A549 (cell line): ENCODE data around the gene NPRL2. TPM values are rescaled to one million over a fixed set of nuclear protein-coding genes. Genes with fewer than 3 reads are reported as not detected.

Source experiments
- ATAC-seq, 2 experiments: fragments of 200-7000 bp in 1 of 2; fragments of >200 bp in 1 of 2; cut with Nextera tagmentation in 1 of 2; cut with Tn5 transposase in 1 of 2; 3 replicates each; pipeline versions ENCODE4 v1.8.0 to v1.9.1; 2018 to 2020; ENCODE audit warnings: mild to moderate bottlenecking in 1 of 2, moderate library complexity in 1 of 2
- CTCF ChIA-PET: fragments of 300-600 bp; sonication (Branson Sonifier 250); formaldehyde crosslinking; extraction: SDS; loops from one replicate; lab custom pipeline; 2021; ENCODE audit warnings: antibody characterized with exemption, inconsistent platforms; lab: Yijun Ruan, JAX
- POLR2A ChIA-PET: fragments of 350-600 bp; formaldehyde crosslinking; extraction: SDS; loops from one replicate; lab custom pipeline; 2021; ENCODE audit warnings: antibody characterized with exemption, inconsistent platforms; lab: Yijun Ruan, JAX
- DNase-seq, 2 experiments: peaks; one replicate each; pipeline versions ENCODE4 v3.0.0 to v3.0.0-alpha.2; 2011 to 2016; ENCODE audit warnings: low read depth in 1 of 2, low spot score in 1 of 2
- FAIRE-seq: peaks from 2 replicates; lab custom pipeline; 2011; peaks lifted over from hg19 to GRCh38; lab: Jason Lieb, UNC
- H3K27ac ChIP-seq, 2 experiments: fragments of >200 bp; sonication (Bioruptor Twin); formaldehyde crosslinking; 3 replicates each; pipeline ENCODE4 v1.5.1; 2016 to 2017
- H3K4me1 ChIP-seq: fragments of >200 bp; sonication (Bioruptor Twin); formaldehyde crosslinking; 3 replicates; pipeline ENCODE4 v1.6.1; 2016
- H3K4me2 ChIP-seq: fragments of >200 bp; sonication (Bioruptor Twin); formaldehyde crosslinking; 3 replicates; pipeline ENCODE4 v1.6.1; 2016
- H3K4me3 ChIP-seq: fragments of >200 bp; sonication (Bioruptor Twin); formaldehyde crosslinking; 3 replicates; pipeline ENCODE4 v1.5.1; 2016
- H3K9me3 ChIP-seq: fragments of >200 bp; sonication (Bioruptor Twin); formaldehyde crosslinking; 3 replicates; pipeline ENCODE4 v1.6.1; 2016
- ATOH8 ChIP-seq: fragments of 250-450 bp; sonication (Bioruptor Pico); IDR thresholded peaks from 2 replicates; pipeline ENCODE4 v1.5.0; 2020; ENCODE audit warnings: low read depth, mild to moderate bottlenecking, moderate library complexity
- CBX8 ChIP-seq: fragments of 200-600 bp; sonication (generic); IDR thresholded peaks from 2 replicates; pipeline ENCODE4 v1.6.1; 2016
- CHD4 ChIP-seq: fragments of 200-600 bp; sonication (generic); IDR thresholded peaks from 2 replicates; pipeline ENCODE4 v1.6.1; 2016; ENCODE audit warnings: antibody characterized with exemption, mild to moderate bottlenecking, borderline replicate concordance
- EHF ChIP-seq: fragments of 250-450 bp; sonication (Bioruptor Pico); IDR thresholded peaks from 2 replicates; pipeline ENCODE4 v1.5.0; 2020; ENCODE audit warnings: mild to moderate bottlenecking
- EHMT2 ChIP-seq: fragments of 200-600 bp; sonication (generic); IDR thresholded peaks from 2 replicates; pipeline ENCODE4 v1.6.1; 2016; ENCODE audit warnings: antibody characterized with exemption, low read depth, mild to moderate bottlenecking, moderate library complexity
- ESRRA ChIP-seq: fragments of 150-350 bp; IDR thresholded peaks from 2 replicates; pipeline ENCODE4 v1.6.1; 2014; ENCODE audit warnings: mild to moderate bottlenecking, low read length, borderline replicate concordance
- FOXS1 ChIP-seq: fragments of 250-450 bp; sonication (Bioruptor Pico); IDR thresholded peaks from 2 replicates; pipeline ENCODE4 v1.5.0; 2020; ENCODE audit warnings: mild to moderate bottlenecking, moderate library complexity
- HDAC2 ChIP-seq: fragments of 200-600 bp; sonication (generic); IDR thresholded peaks from 2 replicates; pipeline ENCODE4 v1.6.1; 2016
- HOXA7 ChIP-seq: fragments of 250-450 bp; sonication (Bioruptor Pico); IDR thresholded peaks from 2 replicates; pipeline ENCODE4 v1.5.0; 2020; ENCODE audit warnings: mild to moderate bottlenecking, moderate library complexity
- HOXB5 ChIP-seq: fragments of 250-450 bp; sonication (Bioruptor Pico); IDR thresholded peaks from 2 replicates; pipeline ENCODE4 v1.5.0; 2020; ENCODE audit warnings: mild to moderate bottlenecking, moderate library complexity
- JUN ChIP-seq, 2 experiments: fragments of >200 bp; sonication (Bioruptor Twin); formaldehyde crosslinking; IDR thresholded peaks; 2 replicates in 1 of 2; 3 replicates in 1 of 2; pipeline ENCODE4 v1.6.1; 2016 to 2017
- JUNB ChIP-seq: fragments of >200 bp; sonication (Bioruptor Twin); formaldehyde crosslinking; IDR thresholded peaks from 2 replicates; pipeline ENCODE4 v1.6.1; 2016
- MAFK ChIP-seq: fragments of 450-650 bp; IDR thresholded peaks from 2 replicates; pipeline ENCODE4 v1.6.1; 2014; ENCODE audit not compliant: partially characterized antibody
- MYC ChIP-seq: IDR thresholded peaks from 2 replicates; pipeline ENCODE4 v1.6.1; 2012; ENCODE audit warnings: mild to moderate bottlenecking, inconsistent platforms, low read length, improper control_type of control experiment, borderline replicate concordance
- PHF8 ChIP-seq: fragments of 200-600 bp; sonication (generic); IDR thresholded peaks from 2 replicates; pipeline ENCODE4 v1.6.1; 2016; ENCODE audit warnings: low read depth, mild to moderate bottlenecking, antibody characterized with exemption, moderate library complexity, borderline replicate concordance
- POLR2AphosphoS2 ChIP-seq: conservative IDR thresholded peaks from 2 replicates; pipeline ENCODE4 v1.6.1; 2012; ENCODE audit warnings: low read length, improper control_type of control experiment, inconsistent platforms
- RAD21 ChIP-seq, 2 experiments: fragments of >200 bp in 1 of 2; sonication (Bioruptor Twin) in 1 of 2; formaldehyde crosslinking in 1 of 2; IDR thresholded peaks in 1 of 2; conservative IDR thresholded peaks in 1 of 2; 2 replicates in 1 of 2; 3 replicates in 1 of 2; pipeline ENCODE4 v1.6.1; 2012 to 2018; ENCODE audit warnings: inconsistent platforms in 1 of 2
- REST ChIP-seq: fragments of 200-600 bp; sonication (generic); IDR thresholded peaks from 2 replicates; pipeline ENCODE4 v1.6.1; 2016; ENCODE audit warnings: antibody characterized with exemption, mild to moderate bottlenecking, moderate library complexity
- RNF2 ChIP-seq: fragments of 200-600 bp; sonication (generic); IDR thresholded peaks from 2 replicates; pipeline ENCODE4 v1.6.1; 2016; ENCODE audit warnings: low read depth, mild to moderate bottlenecking, antibody characterized with exemption, moderate library complexity, borderline replicate concordance
- SREBF2 ChIP-seq: fragments of 450-650 bp; IDR thresholded peaks from 2 replicates; pipeline ENCODE4 v1.6.1; 2014; ENCODE audit warnings: mild to moderate bottlenecking, moderate library complexity
- WGBS: methylation state at CpG from one replicate; pipeline ENCODE4 v1.1.6; 2017; ENCODE audit errors: missing lambda C conversion rate; 5-methylcytosine and 5-hydroxymethylcytosine counted together
- polyA plus RNA-seq, 4 experiments: library from polyadenylated mRNA; depleted of rRNA in 3 of 4; stranded (reverse); fragments of >200 nt; fragmentation: RNase III in 1 of 4; extraction: RNeasy Plus Mini Kit Qiagen cat#74134 plus additional on column Dnase treatment in 1 of 4; gene quantifications; 2 replicates in 3 of 4; 3 replicates in 1 of 4; pipeline ENCODE4 v1.2.3, GENCODE V29; 2011 to 2017
- TF ChIP-seq, protein P1 (sequence below): IDR thresholded peaks from 2 replicates; pipeline ENCODE4 v1.6.1; 2012
- TF ChIP-seq, protein P2 (sequence below): IDR thresholded peaks from 2 replicates; pipeline ENCODE4 v1.6.1; 2012; ENCODE audit warnings: low read depth, borderline replicate concordance

Gene NPRL2
- polyA plus RNA-seq, 2 of the 4 experiments (the other 2 are of a cell fraction): 19.5 to 19.9 TPM

DNA sequence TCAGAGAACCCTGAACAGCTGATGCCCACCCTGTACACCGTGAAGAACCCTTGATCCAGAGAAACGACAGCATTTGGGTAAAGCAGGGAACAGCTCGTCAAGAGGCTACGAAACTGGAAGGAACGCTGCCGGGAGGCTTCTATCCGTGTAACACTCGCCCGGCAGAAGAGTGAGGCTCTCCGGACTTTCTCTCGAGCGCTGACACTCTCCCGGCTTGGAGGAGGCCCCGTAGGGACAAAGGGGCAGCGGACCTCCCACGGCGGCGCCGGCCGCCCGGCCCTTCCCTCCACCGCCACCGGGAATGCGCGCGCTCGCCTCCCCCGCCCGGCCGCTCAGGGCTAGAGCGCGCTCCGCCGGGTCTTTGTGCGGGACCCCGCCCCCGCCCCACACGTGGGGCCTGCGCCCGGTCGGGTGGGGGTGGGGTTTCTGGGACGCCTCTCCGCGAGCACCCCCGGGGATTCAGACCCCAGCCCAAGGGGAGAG, 29.7 kb downstream of the NPRL2 start:
- POLR2A ChIA-PET: no interaction called here
- peak overlapping the region; percentile 98 for H3K4me2 ChIP-seq
- CTCF ChIA-PET: interaction anchor here (0.5 to 5.1 kb wide), 12 partner anchors 8 to 271 kb away, joined by 3 to 56 read pairs (median 3); partner anchors contain the start of genes HYAL3 and NAA80
- H3K27ac ChIP-seq: peak overlapping the region; percentile 99 to 100
- DNase-seq: peak in 1 of 2 experiments; percentile 56
- no peak for FAIRE-seq
- peak overlapping the region; percentile 65 for H3K4me3 ChIP-seq
- H3K4me1 ChIP-seq: peaks cover 35% of the 10 kb centered on the region
- peak; percentile 82; the same call in 1 of the 2 replicates for TF ChIP-seq PHF8
- TF ChIP-seq RNF2: no peak
- peak; percentile 66; the same call in 1 of the 2 replicates for TF ChIP-seq MYC
- TF ChIP-seq, protein P1, sequence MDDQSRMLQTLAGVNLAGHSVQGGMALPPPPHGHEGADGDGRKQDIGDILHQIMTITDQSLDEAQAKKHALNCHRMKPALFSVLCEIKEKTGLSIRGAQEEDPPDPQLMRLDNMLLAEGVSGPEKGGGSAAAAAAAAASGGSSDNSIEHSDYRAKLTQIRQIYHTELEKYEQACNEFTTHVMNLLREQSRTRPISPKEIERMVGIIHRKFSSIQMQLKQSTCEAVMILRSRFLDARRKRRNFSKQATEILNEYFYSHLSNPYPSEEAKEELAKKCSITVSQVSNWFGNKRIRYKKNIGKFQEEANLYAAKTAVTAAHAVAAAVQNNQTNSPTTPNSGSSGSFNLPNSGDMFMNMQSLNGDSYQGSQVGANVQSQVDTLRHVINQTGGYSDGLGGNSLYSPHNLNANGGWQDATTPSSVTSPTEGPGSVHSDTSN: 0 out of 2 replicates have a peak, but pooled peaks have one; percentile 25
- peak; percentile 41 to 58 for ATAC-seq
- WGBS: 0% methylated on average over 9 of the region's 45 CpGs
- H3K9me3 ChIP-seq: no peaks in the 10 kb centered on the region

DNA sequence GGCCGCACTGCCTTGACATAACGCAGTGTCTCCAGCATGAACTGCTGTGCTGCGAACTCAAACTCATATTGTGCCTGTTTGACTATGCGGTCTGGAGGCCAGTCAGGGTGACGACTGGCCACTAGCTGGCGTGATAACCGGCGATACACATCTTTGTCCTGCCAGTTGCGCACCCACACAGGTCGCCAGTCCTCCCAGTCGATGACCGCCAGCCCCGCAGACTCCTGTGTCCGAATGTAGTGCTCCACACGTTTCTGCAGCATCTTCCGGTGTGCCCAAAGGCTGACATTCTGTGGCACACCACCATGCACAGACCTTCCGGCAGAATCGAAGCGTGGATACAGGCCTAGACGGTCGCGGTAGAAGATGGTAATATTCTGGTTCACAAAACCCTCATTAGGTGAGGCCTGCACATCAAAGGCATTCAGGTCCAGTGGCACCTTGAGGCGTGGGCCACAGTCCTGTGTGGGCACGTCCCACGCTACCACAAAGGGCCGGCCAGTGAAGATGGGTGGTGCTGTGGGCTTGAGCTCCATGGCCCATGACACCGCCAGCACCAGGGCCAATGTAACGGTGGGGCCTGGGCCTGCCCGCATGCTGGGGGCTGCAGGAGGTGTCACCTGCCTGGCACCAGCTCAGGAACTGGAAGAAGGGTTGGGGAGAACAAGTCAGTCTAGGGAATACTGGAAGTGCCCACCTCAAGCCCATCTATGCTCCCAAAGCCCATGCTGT, 30.5 kb downstream of the NPRL2 start:
- ATAC-seq: no peak

DNA sequence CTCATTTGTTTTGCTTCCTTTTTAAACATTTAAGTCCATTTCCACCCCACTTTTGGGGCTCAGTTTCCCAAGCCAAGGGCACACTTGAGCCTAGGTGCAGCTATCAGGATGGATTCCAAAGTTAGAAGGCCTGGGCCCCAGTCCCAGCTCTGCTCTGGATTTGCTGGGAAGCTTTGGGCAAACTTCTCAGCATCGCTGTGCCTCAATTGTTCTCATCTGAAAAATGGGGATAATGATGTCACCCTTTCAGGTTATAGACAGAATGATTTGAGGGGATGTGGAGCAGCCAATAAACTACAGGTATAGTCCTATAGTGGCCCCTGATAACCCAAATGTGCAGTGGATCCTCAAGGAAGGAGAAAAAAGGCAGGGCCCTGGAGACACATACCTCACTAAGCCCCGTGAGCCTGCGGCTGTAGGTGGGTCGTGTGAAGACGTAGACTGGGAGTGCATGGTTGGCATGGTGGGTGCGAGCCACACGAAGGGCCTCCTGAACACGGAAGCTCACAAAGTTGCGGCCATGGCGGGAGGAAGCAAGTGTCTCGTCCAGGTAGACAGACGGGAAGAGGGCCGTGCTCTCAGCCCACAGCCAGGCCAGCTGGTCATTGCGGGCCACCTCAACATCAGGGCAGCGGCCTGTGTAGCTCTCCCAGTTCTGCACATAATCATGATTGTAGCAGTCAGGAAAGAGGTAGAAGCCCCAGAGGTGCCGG, 31.2 kb downstream of the NPRL2 start:
- DNase-seq (no peak), FAIRE-seq (no peak), ATAC-seq (no peak)
- Histone ChIP-seq H3K9me3 (no peaks in the 10 kb centered on the region), H3K4me3 (no peak overlapping the region), H3K27ac (no peak overlapping the region), H3K4me1 (peaks cover 32% of the 10 kb centered on the region), H3K4me2 (no peak overlapping the region; the same call in 2 of the 3 replicates)
- POLR2A ChIA-PET: no interaction called here
- TF ChIP-seq EHMT2: no peak
- no peak for TF ChIP-seq JUNB
- WGBS: 98% methylated on average over 15 of the region's 16 CpGs
- CTCF ChIA-PET: interaction anchor here (0.8 to 5.0 kb wide), 6 partner anchors 9 to 296 kb away, joined by 3 to 21 read pairs (median 6); partner anchors contain the start of genes HYAL1, HYAL3, NAA80 and TUSC2

More for the DNA sequence above, 30.5 kb downstream of the NPRL2 start:
- Histone ChIP-seq H3K27ac (peak overlapping the region; percentile 99 to 100), H3K4me2 (peak overlapping the region; percentile 98), H3K4me3 (peak overlapping the region; percentile 65), H3K9me3 (no peaks in the 10 kb centered on the region), H3K4me1 (peaks cover 35% of the 10 kb centered on the region)
- TF ChIP-seq ESRRA (no peak), POLR2AphosphoS2 (no peak), PHF8 (no peak)
- TF ChIP-seq, protein P2, sequence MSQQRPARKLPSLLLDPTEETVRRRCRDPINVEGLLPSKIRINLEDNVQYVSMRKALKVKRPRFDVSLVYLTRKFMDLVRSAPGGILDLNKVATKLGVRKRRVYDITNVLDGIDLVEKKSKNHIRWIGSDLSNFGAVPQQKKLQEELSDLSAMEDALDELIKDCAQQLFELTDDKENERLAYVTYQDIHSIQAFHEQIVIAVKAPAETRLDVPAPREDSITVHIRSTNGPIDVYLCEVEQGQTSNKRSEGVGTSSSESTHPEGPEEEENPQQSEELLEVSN: no peak
- ChIA-PET POLR2A (no interaction called here), CTCF (interaction anchor here (0.8 to 5.1 kb wide), 6 partner anchors 15 to 295 kb away, joined by 4 to 56 read pairs (median 6); partner anchors contain the start of genes HYAL1, HYAL3 and NAA80)
- DNase-seq: no peak
- WGBS: 82% methylated on average over 21 of the region's 29 CpGs
- FAIRE-seq: no peak

GRCh38 chr3:50318615-50319014, 32.0 kb downstream of the NPRL2 start:
- no peak for ATAC-seq
- H3K27ac ChIP-seq: no peak overlapping the region
- 97% methylated on average over 7 of the region's 10 CpGs for WGBS
- H3K4me3 ChIP-seq: no peak overlapping the region
- no peak for TF ChIP-seq SREBF2
- TF ChIP-seq CBX8: no peak
- no peak for TF ChIP-seq HOXB5
- no peak for TF ChIP-seq RAD21 (conservative IDR thresholded peaks at IDR 0.05 in 1 of 2, IDR thresholded peaks at IDR 0.05 in 1 of 2)
- no peak for TF ChIP-seq CHD4
- TF ChIP-seq EHF (CRISPR knock-in tag): no peak
- TF ChIP-seq MAFK: no peak
- TF ChIP-seq REST: no peak
- TF ChIP-seq HDAC2: no peak
- TF ChIP-seq JUN (IDR thresholded peaks at IDR 0.05): no peak
- TF ChIP-seq ATOH8 (CRISPR knock-in tag): no peak
- TF ChIP-seq HOXA7 (CRISPR knock-in tag): no peak
- TF ChIP-seq FOXS1 (CRISPR knock-in tag): no peak
- TF ChIP-seq, all 56 proteins: peak for 0
- DNase-seq (no peak), FAIRE-seq (no peak)
- Histone ChIP-seq H3K9me3 (no peaks in the 10 kb centered on the region), H3K4me2 (no peak overlapping the region), H3K4me1 (peaks cover 31% of the 10 kb centered on the region)
- CTCF ChIA-PET: interaction anchor here (0.8 to 5.0 kb wide), 5 partner anchors 9 to 92 kb away, joined by 3 to 21 read pairs (median 5); partner anchors contain the start of genes HYAL3, IFRD2, NAA80 and TUSC2
- POLR2A ChIA-PET: no interaction called here
